ENCODE results near the gene MCM9. TPM values are rescaled to one million over a fixed set of nuclear protein-coding genes. Genes with fewer than 3 reads are reported as not detected.

Gene MCM9
- polyA plus RNA-seq, 3 donors, result 9.4 to 11.9 (median 9.8) TPM

DNA sequence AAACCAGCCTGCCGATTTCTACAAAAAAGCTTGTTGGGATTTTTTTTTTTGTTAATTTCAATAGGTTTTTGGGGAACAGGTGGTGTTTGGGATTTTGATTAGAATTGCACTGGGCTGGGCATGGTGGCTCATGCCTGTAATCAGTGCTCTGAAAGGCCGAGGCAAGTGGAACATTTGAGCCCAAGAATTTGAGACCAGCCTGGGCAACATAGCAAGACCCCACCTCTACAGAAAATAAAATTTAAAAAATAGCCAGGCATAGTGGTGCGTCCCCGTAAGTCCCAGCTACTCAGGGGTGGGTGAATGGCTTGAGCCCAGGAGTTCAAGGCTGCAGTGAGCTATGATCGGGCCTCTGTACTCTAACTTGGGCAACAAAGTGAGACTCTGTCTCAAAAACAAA, 81.6 kb downstream of the MCM9 start:
- Mint-ChIP-seq H3K9me3 (no peaks in the 10 kb centered on the region), H3K27me3 (ENCODE audit: low read depth in 3 of 3) (no peaks in the 10 kb centered on the region), H3K27ac (no peak overlapping the region), H3K4me1 (peaks cover 8% of the 10 kb centered on the region), H3K4me3 (no peak overlapping the region), H3K36me3 (peaks cover 31 to 32% of the 10 kb centered on the region in 2 donors)
- TF ChIP-seq, protein P1, sequence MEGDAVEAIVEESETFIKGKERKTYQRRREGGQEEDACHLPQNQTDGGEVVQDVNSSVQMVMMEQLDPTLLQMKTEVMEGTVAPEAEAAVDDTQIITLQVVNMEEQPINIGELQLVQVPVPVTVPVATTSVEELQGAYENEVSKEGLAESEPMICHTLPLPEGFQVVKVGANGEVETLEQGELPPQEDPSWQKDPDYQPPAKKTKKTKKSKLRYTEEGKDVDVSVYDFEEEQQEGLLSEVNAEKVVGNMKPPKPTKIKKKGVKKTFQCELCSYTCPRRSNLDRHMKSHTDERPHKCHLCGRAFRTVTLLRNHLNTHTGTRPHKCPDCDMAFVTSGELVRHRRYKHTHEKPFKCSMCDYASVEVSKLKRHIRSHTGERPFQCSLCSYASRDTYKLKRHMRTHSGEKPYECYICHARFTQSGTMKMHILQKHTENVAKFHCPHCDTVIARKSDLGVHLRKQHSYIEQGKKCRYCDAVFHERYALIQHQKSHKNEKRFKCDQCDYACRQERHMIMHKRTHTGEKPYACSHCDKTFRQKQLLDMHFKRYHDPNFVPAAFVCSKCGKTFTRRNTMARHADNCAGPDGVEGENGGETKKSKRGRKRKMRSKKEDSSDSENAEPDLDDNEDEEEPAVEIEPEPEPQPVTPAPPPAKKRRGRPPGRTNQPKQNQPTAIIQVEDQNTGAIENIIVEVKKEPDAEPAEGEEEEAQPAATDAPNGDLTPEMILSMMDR (IDR thresholded peaks at IDR 0.05), result no peak
- 93% methylated on average over 3 of the region's 5 CpGs for WGBS (ENCODE audit: insufficient coverage)
- Histone ChIP-seq H3K27me3 (ENCODE audit: control insufficient read depth in 2 of 2, insufficient read depth in 2 of 2, low read length in 2 of 2) (no peaks in the 10 kb centered on the region), H3K36me3 (replicated peaks in 1 of 2; ENCODE audit: control insufficient read depth in 1 of 2, insufficient read depth in 2 of 2, low read length in 2 of 2) (peaks cover 7 to 46% of the 10 kb centered on the region in 2 donors), H3K9me3 (replicated peaks in 1 of 2; ENCODE audit: control insufficient read depth in 1 of 2, insufficient read depth in 1 of 2, low read length in 2 of 2) (no peaks in the 10 kb centered on the region), H3K79me2 (ENCODE audit: insufficient read depth, low read length) (peaks cover 23% of the 10 kb centered on the region), H2AFZ (ENCODE audit: insufficient read depth, low read depth, low read length, poor library complexity, severe bottlenecking) (no peak overlapping the region), H3K27ac (ENCODE audit: low read depth in 1 of 2, low read length in 2 of 2) (no peak overlapping the region), H3K9ac (ENCODE audit: insufficient read depth, low read length, poor library complexity, severe bottlenecking) (no peak overlapping the region), H3K4me1 (ENCODE audit: control insufficient read depth in 1 of 2, insufficient read depth in 2 of 2, low read length in 2 of 2) (no peaks in the 10 kb centered on the region), H4K20me1 (ENCODE audit: insufficient read depth, low read length) (peaks cover 28% of the 10 kb centered on the region), H3K4me2 (replicated peaks; ENCODE audit: extremely low read depth, low read length, poor library complexity, severe bottlenecking) (no peak overlapping the region), H3K4me3 (replicated peaks in 1 of 3; ENCODE audit: low read depth in 2 of 3, low read length in 3 of 3) (no peak overlapping the region)
- no peak for DNase-seq
- intact Hi-C loops (cut with micrococcal nuclease), result no loop called here

DNA sequence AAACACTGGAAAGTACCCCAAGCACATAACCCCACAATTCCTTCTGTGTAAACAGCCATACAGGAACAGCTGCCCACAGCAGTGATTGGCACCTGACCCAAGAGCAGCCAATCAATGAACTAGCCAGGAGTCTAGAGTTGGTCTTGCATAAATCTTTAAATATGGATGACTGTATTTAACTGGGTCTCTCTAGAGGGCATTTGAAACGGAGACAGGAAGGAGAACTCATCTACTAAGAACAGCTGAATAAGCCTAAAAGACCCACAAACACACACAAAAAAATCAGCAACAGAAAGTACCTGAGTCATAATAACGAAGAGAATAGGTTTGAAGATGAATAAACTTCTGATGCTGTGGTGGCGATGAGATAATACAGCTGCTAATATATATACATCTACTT, 90.0 kb downstream of the MCM9 start:
- H3K4me2 ChIP-seq (replicated peaks; ENCODE audit: extremely low read depth, low read length, poor library complexity, severe bottlenecking), result no peak overlapping the region
- WGBS (ENCODE audit: insufficient coverage), result no CpG with 5 or more reads among the region's 3 CpGs

More for the DNA sequence above, 90.0 kb downstream of the MCM9 start:
- Histone ChIP-seq H3K9me3 (replicated peaks in 1 of 2; ENCODE audit: control insufficient read depth in 1 of 2, insufficient read depth in 1 of 2, low read length in 2 of 2) (peaks cover 7 to 19% of the 10 kb centered on the region in 2 donors), H2AFZ (ENCODE audit: insufficient read depth, low read depth, low read length, poor library complexity, severe bottlenecking) (no peak overlapping the region), H3K27me3 (ENCODE audit: control insufficient read depth in 2 of 2, insufficient read depth in 2 of 2, low read length in 2 of 2) (no peaks in the 10 kb centered on the region), H4K20me1 (ENCODE audit: insufficient read depth, low read length) (peaks cover 5% of the 10 kb centered on the region), H3K9ac (ENCODE audit: insufficient read depth, low read length, poor library complexity, severe bottlenecking) (no peak overlapping the region), H3K36me3 (replicated peaks in 1 of 2; ENCODE audit: control insufficient read depth in 1 of 2, insufficient read depth in 2 of 2, low read length in 2 of 2) (peaks cover 4 to 41% of the 10 kb centered on the region in 2 donors), H3K4me1 (ENCODE audit: control insufficient read depth in 1 of 2, insufficient read depth in 2 of 2, low read length in 2 of 2) (no peaks in the 10 kb centered on the region), H3K4me3 (replicated peaks in 1 of 3; ENCODE audit: low read depth in 2 of 3, low read length in 3 of 3) (no peak overlapping the region), H3K27ac (ENCODE audit: low read depth in 1 of 2, low read length in 2 of 2) (no peak overlapping the region), H3K79me2 (ENCODE audit: insufficient read depth, low read length) (peaks cover 6% of the 10 kb centered on the region)
- H3K4me3 Mint-ChIP-seq, result no peak overlapping the region
- H3K36me3 Mint-ChIP-seq, result peaks cover 42 to 59% of the 10 kb centered on the region in 2 donors
- H3K9me3 Mint-ChIP-seq, result peaks cover 4 to 17% (median 10%) of the 10 kb centered on the region in 7 donors
- intact Hi-C loops (cut with micrococcal nuclease), result no loop called here
- DNase-seq, result no peak
- TF ChIP-seq, protein P1 (IDR thresholded peaks at IDR 0.05), result no peak
- H3K4me1 Mint-ChIP-seq, result no peaks in the 10 kb centered on the region
- no peaks in the 10 kb centered on the region for H3K27me3 Mint-ChIP-seq (ENCODE audit: low read depth in 3 of 3)
- no peak overlapping the region for H3K27ac Mint-ChIP-seq

All from CD14-positive monocyte (primary cell).